ENCODE measurements around the gene TMEM132D. TPM values are rescaled to one million over a fixed set of nuclear protein-coding genes. Genes with fewer than 3 reads are reported as not detected.
"Not testable (repeated sequence)": the region's sequence is repeated elsewhere in the genome, so short reads cannot be mapped to it uniquely, and the experiment has no call there.

Gene TMEM132D
- total RNA-seq, 1 donor, result not detected

- Histone ChIP-seq H2AFZ (ENCODE audit: low read length) (no peak overlapping the region), H3K4me1 (ENCODE audit: insufficient read depth, low read length) (no peaks in the 10 kb centered on the region), H3K79me2 (ENCODE audit: insufficient read depth, low read length) (no peaks in the 10 kb centered on the region), H3K4me3 (ENCODE audit: insufficient read depth, low read length) (no peak overlapping the region), H3K9me3 (ENCODE audit: low read depth, low read length) (no peaks in the 10 kb centered on the region), H3K27ac (ENCODE audit: low read depth, low read length) (no peak overlapping the region), H3K27me3 (ENCODE audit: insufficient read depth, low read length) (no peaks in the 10 kb centered on the region), H3K36me3 (ENCODE audit: insufficient read depth, low read length) (no peaks in the 10 kb centered on the region), H4K20me1 (ENCODE audit: insufficient read depth, low read length) (no peaks in the 10 kb centered on the region), H3K4me2 (ENCODE audit: insufficient read depth, low read length) (no peak overlapping the region)
- no peak for DNase-seq (ENCODE audit: insufficient read length, low spot score, missing footprints)
- TF ChIP-seq CTCF (IDR thresholded peaks at IDR 0.05; ENCODE audit: extremely low read depth, low read depth, low read length), result no peak
These were observed 706.9 kb downstream of the TMEM132D start for GRCh38 chr12:129196927-129197326.

- Histone ChIP-seq H3K36me3 (ENCODE audit: insufficient read depth, low read length) (no peaks in the 10 kb centered on the region), H4K20me1 (ENCODE audit: insufficient read depth, low read length) (no peaks in the 10 kb centered on the region), H2AFZ (ENCODE audit: low read length) (no peak overlapping the region), H3K9me3 (ENCODE audit: low read depth, low read length) (no peaks in the 10 kb centered on the region), H3K4me3 (ENCODE audit: insufficient read depth, low read length) (no peak overlapping the region), H3K4me1 (ENCODE audit: insufficient read depth, low read length) (no peaks in the 10 kb centered on the region), H3K79me2 (ENCODE audit: insufficient read depth, low read length) (no peaks in the 10 kb centered on the region), H3K27me3 (ENCODE audit: insufficient read depth, low read length) (no peaks in the 10 kb centered on the region), H3K4me2 (ENCODE audit: insufficient read depth, low read length) (no peak overlapping the region), H3K27ac (ENCODE audit: low read depth, low read length) (no peak overlapping the region)
- no peak for DNase-seq (ENCODE audit: insufficient read length, low spot score, missing footprints)
- no peak for TF ChIP-seq CTCF (IDR thresholded peaks at IDR 0.05; ENCODE audit: extremely low read depth, low read depth, low read length)
These were observed 708.7 kb downstream of the TMEM132D start for GRCh38 chr12:129195081-129195480.

GRCh38 chr12:129193263-129193871 lies 710.5 kb downstream of the TMEM132D start:
- Histone ChIP-seq H3K27ac (ENCODE audit: low read depth, low read length) (no peak overlapping the region), H3K36me3 (ENCODE audit: insufficient read depth, low read length) (no peaks in the 10 kb centered on the region), H3K27me3 (ENCODE audit: insufficient read depth, low read length) (no peaks in the 10 kb centered on the region), H3K4me1 (ENCODE audit: insufficient read depth, low read length) (no peaks in the 10 kb centered on the region), H3K9me3 (ENCODE audit: low read depth, low read length) (peaks cover 3% of the 10 kb centered on the region), H2AFZ (ENCODE audit: low read length) (no peak overlapping the region), H4K20me1 (ENCODE audit: insufficient read depth, low read length) (no peaks in the 10 kb centered on the region), H3K79me2 (ENCODE audit: insufficient read depth, low read length) (no peaks in the 10 kb centered on the region), H3K4me3 (ENCODE audit: insufficient read depth, low read length) (no peak overlapping the region), H3K4me2 (ENCODE audit: insufficient read depth, low read length) (no peak overlapping the region)
- peak; percentile 17 for TF ChIP-seq CTCF (IDR thresholded peaks at IDR 0.05; ENCODE audit: extremely low read depth, low read depth, low read length)
- peak; percentile 62 for DNase-seq (ENCODE audit: insufficient read length, low spot score, missing footprints)

- Histone ChIP-seq H3K27ac (ENCODE audit: low read depth, low read length) (no peak overlapping the region), H3K36me3 (ENCODE audit: insufficient read depth, low read length) (no peaks in the 10 kb centered on the region), H3K4me3 (ENCODE audit: insufficient read depth, low read length) (no peak overlapping the region), H4K20me1 (ENCODE audit: insufficient read depth, low read length) (no peaks in the 10 kb centered on the region), H3K79me2 (ENCODE audit: insufficient read depth, low read length) (no peaks in the 10 kb centered on the region), H3K27me3 (ENCODE audit: insufficient read depth, low read length) (no peaks in the 10 kb centered on the region), H3K4me2 (ENCODE audit: insufficient read depth, low read length) (no peak overlapping the region), H3K4me1 (ENCODE audit: insufficient read depth, low read length) (no peaks in the 10 kb centered on the region), H3K9me3 (ENCODE audit: low read depth, low read length) (peaks cover 3% of the 10 kb centered on the region), H2AFZ (ENCODE audit: low read length) (no peak overlapping the region)
- no peak for TF ChIP-seq CTCF (IDR thresholded peaks at IDR 0.05; ENCODE audit: extremely low read depth, low read depth, low read length)
- DNase-seq (ENCODE audit: insufficient read length, low spot score, missing footprints), result no peak
These were observed 713.0 kb downstream of the TMEM132D start for GRCh38 chr12:129190827-129191226.

- H3K36me3 ChIP-seq (ENCODE audit: insufficient read depth, low read length); H3K27ac ChIP-seq (ENCODE audit: low read depth, low read length); H3K9me3 ChIP-seq (ENCODE audit: low read depth, low read length); H3K4me3 ChIP-seq (ENCODE audit: insufficient read depth, low read length); H3K4me2 ChIP-seq (ENCODE audit: insufficient read depth, low read length); H2AFZ ChIP-seq (ENCODE audit: low read length); H3K27me3 ChIP-seq (ENCODE audit: insufficient read depth, low read length); H3K79me2 ChIP-seq (ENCODE audit: insufficient read depth, low read length); H3K4me1 ChIP-seq (ENCODE audit: insufficient read depth, low read length); DNase-seq (ENCODE audit: insufficient read length, low spot score, missing footprints); H4K20me1 ChIP-seq (ENCODE audit: insufficient read depth, low read length): not testable (repeated sequence)
These were observed 713.9 kb downstream of the TMEM132D start for GRCh38 chr12:129189879-129190278.

All from osteoblast (primary cell).